Measurements from ENCODE around the gene PLXNA4.

The PLXNA4 gene

DNA sequence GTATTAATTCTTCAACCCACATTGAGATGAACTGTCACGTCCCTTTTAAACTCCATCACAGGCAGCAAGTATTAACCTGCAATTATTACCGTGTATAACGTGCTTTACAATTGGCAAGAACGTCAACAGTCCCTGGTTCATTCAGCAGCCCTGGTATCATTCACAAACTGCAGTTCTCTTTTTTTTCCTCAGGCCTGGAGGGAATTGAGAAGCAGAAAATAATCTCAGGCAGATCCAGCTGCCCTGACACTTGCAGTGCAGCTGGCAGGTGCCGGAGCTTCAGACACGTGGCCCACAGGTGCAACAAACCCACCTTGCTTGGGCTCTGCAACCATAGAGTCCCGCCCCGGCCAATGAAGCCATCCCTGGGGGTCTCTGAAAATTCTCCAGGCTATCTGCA is 137.3 kb downstream of the PLXNA4 start:
- Histone ChIP-seq H3K4ac (ENCODE audit: low read depth, low read length) (no peak overlapping the region), H3K4me2 (ENCODE audit: low read length) (no peak overlapping the region), H3K4me1 (ENCODE audit: control insufficient read depth, low read depth, low read length) (no peaks in the 10 kb centered on the region), H2BK15ac (replicated peaks; ENCODE audit: low read depth) (no peak overlapping the region), H3K23ac (ENCODE audit: low read length) (no peak overlapping the region), H3K27ac (ENCODE audit: low read depth, low read length) (no peak overlapping the region), H3K27me3 (ENCODE audit: insufficient read depth, low read length, poor library complexity) (no peaks in the 10 kb centered on the region), H3K56ac (ENCODE audit: low read length) (no peak overlapping the region), H3K36me3 (ENCODE audit: control insufficient read depth, insufficient read depth, low read length) (no peaks in the 10 kb centered on the region), H2BK5ac (ENCODE audit: low read length) (no peak overlapping the region), H3K9ac (ENCODE audit: low read length) (no peak overlapping the region), H4K8ac (ENCODE audit: low read depth, low read length) (no peak overlapping the region), H3K18ac (ENCODE audit: low read length) (no peak overlapping the region), H4K5ac (ENCODE audit: low read length) (no peak overlapping the region), H2AK5ac (ENCODE audit: low read length) (no peak overlapping the region), H3K4me3 (ENCODE audit: low read length) (no peak overlapping the region), H3K79me1 (ENCODE audit: low read length) (no peaks in the 10 kb centered on the region), H2BK120ac (ENCODE audit: low read depth, low read length) (no peak overlapping the region), H3K79me2 (ENCODE audit: control insufficient read depth, insufficient read depth, low read length) (no peaks in the 10 kb centered on the region)
- WGBS (ENCODE audit: extremely low coverage, insufficient coverage, low lambda C conversion rate), result no CpG with 5 or more reads among the region's 8 CpGs
- DNase-seq, result no peak

DNA sequence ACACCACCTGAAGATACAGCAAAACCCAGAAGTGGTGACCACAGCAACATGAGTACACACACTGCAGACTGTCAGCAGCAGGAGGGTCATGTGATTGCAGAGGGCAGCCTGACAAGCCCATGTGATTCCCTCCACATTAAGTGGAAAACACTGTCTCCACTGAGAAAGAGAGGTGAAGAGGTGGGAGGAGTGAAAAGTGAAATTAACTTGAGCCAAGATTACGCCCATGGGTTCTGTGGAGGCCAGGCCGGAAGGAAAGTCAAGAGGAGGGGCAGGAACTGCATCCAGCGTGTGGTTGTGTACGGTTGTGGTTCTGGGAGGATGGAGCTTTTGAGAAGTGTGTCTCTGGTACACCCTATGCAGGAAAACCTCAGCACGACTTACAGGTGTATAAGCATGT is 138.5 kb downstream of the PLXNA4 start:
- no peak overlapping the region for H3K27ac ChIP-seq (ENCODE audit: low read depth, low read length)
- no peaks in the 10 kb centered on the region for H3K27me3 ChIP-seq (ENCODE audit: insufficient read depth, low read length, poor library complexity)
- no CpG with 5 or more reads among the region's 5 CpGs for WGBS (ENCODE audit: extremely low coverage, insufficient coverage, low lambda C conversion rate)
- no peak overlapping the region for H3K4ac ChIP-seq (ENCODE audit: low read depth, low read length)
- H3K4me1 ChIP-seq (ENCODE audit: control insufficient read depth, low read depth, low read length), result no peaks in the 10 kb centered on the region
- H3K36me3 ChIP-seq (ENCODE audit: control insufficient read depth, insufficient read depth, low read length), result no peaks in the 10 kb centered on the region
- no peaks in the 10 kb centered on the region for H3K79me1 ChIP-seq (ENCODE audit: low read length)
- no peak overlapping the region for H3K9ac ChIP-seq (ENCODE audit: low read length)
- no peak overlapping the region for H4K5ac ChIP-seq (ENCODE audit: low read length)
- H3K4me3 ChIP-seq (ENCODE audit: low read length), result no peak overlapping the region
- no peak overlapping the region for H2BK120ac ChIP-seq (ENCODE audit: low read depth, low read length)
- H3K18ac ChIP-seq (ENCODE audit: low read length), result no peak overlapping the region
- no peak for DNase-seq
- no peaks in the 10 kb centered on the region for H3K79me2 ChIP-seq (ENCODE audit: control insufficient read depth, insufficient read depth, low read length)
- H4K8ac ChIP-seq (ENCODE audit: low read depth, low read length), result no peak overlapping the region
- no peak overlapping the region for H3K23ac ChIP-seq (ENCODE audit: low read length)
- H2BK5ac ChIP-seq (ENCODE audit: low read length), result no peak overlapping the region
- H3K56ac ChIP-seq (ENCODE audit: low read length), result no peak overlapping the region
- no peak overlapping the region for H3K4me2 ChIP-seq (ENCODE audit: low read length)
- H2AK5ac ChIP-seq (ENCODE audit: low read length), result no peak overlapping the region
- H2BK15ac ChIP-seq (replicated peaks; ENCODE audit: low read depth), result no peak overlapping the region

DNA sequence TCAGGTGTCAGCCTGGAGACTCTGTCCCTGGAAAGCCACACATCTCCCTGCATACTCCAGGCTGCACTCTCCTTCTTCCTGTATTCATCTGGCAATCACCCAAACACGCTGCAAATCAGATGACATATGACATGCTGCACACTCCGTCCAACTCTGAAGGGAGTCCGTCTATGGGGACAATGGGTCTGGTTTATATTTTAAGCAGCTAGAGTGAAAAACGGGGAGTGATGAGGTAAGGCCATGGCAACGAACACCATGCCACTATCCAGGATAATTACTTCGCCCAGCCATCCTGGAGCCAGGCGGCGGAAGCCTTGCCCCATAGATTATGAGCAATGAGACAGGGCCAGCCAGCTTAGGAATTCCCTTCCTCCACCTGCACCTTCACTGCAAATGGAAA is 140.1 kb downstream of the PLXNA4 start:
- no peak overlapping the region for H3K23ac ChIP-seq (ENCODE audit: low read length)
- no peak overlapping the region for H3K4me2 ChIP-seq (ENCODE audit: low read length)
- H3K79me1 ChIP-seq (ENCODE audit: low read length), result no peaks in the 10 kb centered on the region
- WGBS (ENCODE audit: extremely low coverage, insufficient coverage, low lambda C conversion rate), result no CpG with 5 or more reads among the region's 8 CpGs
- no peak overlapping the region for H3K9ac ChIP-seq (ENCODE audit: low read length)
- H3K4me1 ChIP-seq (ENCODE audit: control insufficient read depth, low read depth, low read length), result no peaks in the 10 kb centered on the region
- H2BK120ac ChIP-seq (ENCODE audit: low read depth, low read length), result no peak overlapping the region
- no peak overlapping the region for H2AK5ac ChIP-seq (ENCODE audit: low read length)
- no peak overlapping the region for H4K5ac ChIP-seq (ENCODE audit: low read length)
- no peak overlapping the region for H3K4ac ChIP-seq (ENCODE audit: low read depth, low read length)
- H3K27me3 ChIP-seq (ENCODE audit: insufficient read depth, low read length, poor library complexity), result no peaks in the 10 kb centered on the region
- H3K18ac ChIP-seq (ENCODE audit: low read length), result no peak overlapping the region
- no peak overlapping the region for H3K4me3 ChIP-seq (ENCODE audit: low read length)
- no peak overlapping the region for H3K27ac ChIP-seq (ENCODE audit: low read depth, low read length)
- no peak overlapping the region for H3K56ac ChIP-seq (ENCODE audit: low read length)
- no peak overlapping the region for H2BK15ac ChIP-seq (replicated peaks; ENCODE audit: low read depth)
- no peaks in the 10 kb centered on the region for H3K79me2 ChIP-seq (ENCODE audit: control insufficient read depth, insufficient read depth, low read length)
- no peaks in the 10 kb centered on the region for H3K36me3 ChIP-seq (ENCODE audit: control insufficient read depth, insufficient read depth, low read length)
- H4K8ac ChIP-seq (ENCODE audit: low read depth, low read length), result no peak overlapping the region
- DNase-seq, result no peak
- H2BK5ac ChIP-seq (ENCODE audit: low read length), result no peak overlapping the region

DNA sequence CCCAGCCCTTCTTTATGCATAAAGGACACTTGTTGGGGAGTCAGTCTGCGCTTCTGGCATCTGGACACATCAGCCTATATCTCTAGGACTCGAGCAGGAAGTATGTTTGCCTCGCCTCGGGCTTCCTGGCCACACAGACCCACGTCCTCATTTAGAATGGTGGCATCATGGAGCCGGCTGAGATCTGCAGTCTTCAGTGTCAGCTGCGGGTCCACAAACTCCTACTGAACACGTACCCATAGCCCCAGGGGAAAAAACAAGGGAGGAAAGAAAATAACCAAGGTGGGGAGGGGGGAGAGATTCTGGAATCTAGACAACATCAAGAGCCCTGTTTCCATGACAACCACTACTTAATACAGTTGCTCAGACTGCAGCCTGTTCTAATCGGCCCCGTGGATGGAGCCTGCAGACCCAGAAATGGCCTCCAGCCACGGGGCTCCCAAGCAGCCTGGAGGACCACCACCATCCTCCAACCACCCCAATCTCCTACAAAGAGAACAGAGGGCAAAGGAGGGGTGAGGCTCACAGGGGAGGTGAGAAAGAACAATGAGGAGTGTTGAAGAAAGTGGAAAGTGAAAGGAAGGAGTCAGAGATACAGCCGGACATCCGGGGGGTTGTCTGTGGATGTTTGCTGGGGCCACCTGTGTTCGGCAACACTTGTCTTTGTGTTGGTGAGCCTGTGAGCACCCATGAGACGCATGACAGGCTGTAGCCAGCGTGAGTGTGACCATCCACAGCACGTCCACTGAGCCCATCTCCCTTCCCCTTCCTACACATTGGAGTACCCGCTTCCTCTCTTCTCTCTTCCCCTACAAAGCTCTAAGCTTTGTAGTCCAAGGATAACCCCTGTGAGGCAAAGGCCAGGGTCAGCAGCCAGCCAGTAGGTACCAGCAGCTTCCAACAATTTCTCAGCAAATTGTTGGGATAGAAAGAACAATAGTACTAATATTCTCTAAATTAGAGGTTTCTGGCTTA is 141.0 kb downstream of the PLXNA4 start:
- WGBS (ENCODE audit: extremely low coverage, insufficient coverage, low lambda C conversion rate), result no CpG with 5 or more reads among the region's 18 CpGs
- Histone ChIP-seq H2BK120ac (ENCODE audit: low read depth, low read length) (no peak overlapping the region), H2BK5ac (ENCODE audit: low read length) (no peak overlapping the region), H3K4me3 (ENCODE audit: low read length) (no peak overlapping the region), H4K5ac (ENCODE audit: low read length) (no peak overlapping the region), H2AK5ac (ENCODE audit: low read length) (no peak overlapping the region), H3K56ac (ENCODE audit: low read length) (no peak overlapping the region), H3K27me3 (ENCODE audit: insufficient read depth, low read length, poor library complexity) (no peaks in the 10 kb centered on the region), H2BK15ac (replicated peaks; ENCODE audit: low read depth) (no peak overlapping the region), H3K4me1 (ENCODE audit: control insufficient read depth, low read depth, low read length) (no peaks in the 10 kb centered on the region), H3K23ac (ENCODE audit: low read length) (no peak overlapping the region), H3K4me2 (ENCODE audit: low read length) (no peak overlapping the region), H3K4ac (ENCODE audit: low read depth, low read length) (no peak overlapping the region), H3K9ac (ENCODE audit: low read length) (no peak overlapping the region), H3K18ac (ENCODE audit: low read length) (no peak overlapping the region), H3K79me2 (ENCODE audit: control insufficient read depth, insufficient read depth, low read length) (no peaks in the 10 kb centered on the region), H3K79me1 (ENCODE audit: low read length) (no peaks in the 10 kb centered on the region), H3K36me3 (ENCODE audit: control insufficient read depth, insufficient read depth, low read length) (no peaks in the 10 kb centered on the region), H4K8ac (ENCODE audit: low read depth, low read length) (no peak overlapping the region), H3K27ac (ENCODE audit: low read depth, low read length) (no peak overlapping the region)
- DNase-seq, result no peak

DNA sequence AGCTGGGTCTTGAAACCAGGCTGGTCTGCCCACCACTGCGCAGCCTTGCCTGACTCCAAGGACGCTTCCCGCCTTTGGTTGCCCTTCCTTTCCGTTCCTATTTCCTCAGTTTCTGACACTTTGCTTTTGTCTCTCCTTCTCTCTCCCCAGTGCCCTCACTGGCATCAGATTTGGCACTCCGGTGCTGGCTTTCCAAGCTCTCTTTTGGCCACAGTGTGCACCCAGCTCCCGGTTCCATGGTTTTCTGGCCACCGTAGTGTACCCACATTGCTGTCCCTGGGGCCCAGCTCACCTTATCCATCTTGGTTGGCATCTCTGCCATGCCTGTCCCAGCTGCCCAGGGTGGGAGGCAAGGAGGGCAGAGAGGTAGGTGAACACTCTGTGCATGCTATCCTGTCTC is 142.2 kb downstream of the PLXNA4 start:
- Histone ChIP-seq H3K79me1 (ENCODE audit: low read length) (no peaks in the 10 kb centered on the region), H3K4me1 (ENCODE audit: control insufficient read depth, low read depth, low read length) (no peaks in the 10 kb centered on the region), H4K8ac (ENCODE audit: low read depth, low read length) (no peak overlapping the region), H2AK5ac (ENCODE audit: low read length) (no peak overlapping the region), H2BK15ac (replicated peaks; ENCODE audit: low read depth) (no peak overlapping the region), H2BK120ac (ENCODE audit: low read depth, low read length) (no peak overlapping the region), H3K27ac (ENCODE audit: low read depth, low read length) (no peak overlapping the region), H2BK5ac (ENCODE audit: low read length) (no peak overlapping the region), H3K9ac (ENCODE audit: low read length) (no peak overlapping the region), H3K36me3 (ENCODE audit: control insufficient read depth, insufficient read depth, low read length) (no peaks in the 10 kb centered on the region), H3K56ac (ENCODE audit: low read length) (no peak overlapping the region), H3K4me3 (ENCODE audit: low read length) (no peak overlapping the region), H3K27me3 (ENCODE audit: insufficient read depth, low read length, poor library complexity) (no peaks in the 10 kb centered on the region), H4K5ac (ENCODE audit: low read length) (no peak overlapping the region), H3K4me2 (ENCODE audit: low read length) (no peak overlapping the region), H3K4ac (ENCODE audit: low read depth, low read length) (no peak overlapping the region), H3K18ac (ENCODE audit: low read length) (no peak overlapping the region), H3K79me2 (ENCODE audit: control insufficient read depth, insufficient read depth, low read length) (no peaks in the 10 kb centered on the region), H3K23ac (ENCODE audit: low read length) (no peak overlapping the region)
- WGBS (ENCODE audit: extremely low coverage, insufficient coverage, low lambda C conversion rate), result no CpG with 5 or more reads among the region's 7 CpGs
- DNase-seq, result no peak

DNA sequence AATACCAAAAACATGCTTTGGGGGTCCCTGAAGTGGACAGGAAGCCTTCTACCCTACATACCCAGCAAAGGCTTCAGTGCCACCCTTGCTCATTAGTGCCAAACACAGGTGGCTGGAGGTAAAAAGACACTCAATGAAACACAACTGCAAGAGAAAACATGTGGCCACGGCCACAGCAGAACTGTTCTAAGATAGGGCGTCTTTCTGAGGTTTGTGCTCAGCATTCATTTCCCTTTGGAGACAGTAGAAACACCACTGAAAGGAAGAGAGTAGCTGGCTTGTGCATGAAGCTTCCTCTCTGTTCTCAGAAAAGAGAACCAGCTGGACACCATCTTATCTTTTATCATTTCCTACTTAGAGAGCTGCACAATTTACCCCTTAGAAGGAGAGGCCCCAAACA is 143.0 kb downstream of the PLXNA4 start:
- no peak overlapping the region for H2AK5ac ChIP-seq (ENCODE audit: low read length)

More for the DNA sequence above, 143.0 kb downstream of the PLXNA4 start:
- no peak overlapping the region for H3K23ac ChIP-seq (ENCODE audit: low read length)
- no peak overlapping the region for H3K4me3 ChIP-seq (ENCODE audit: low read length)
- WGBS (ENCODE audit: extremely low coverage, insufficient coverage, low lambda C conversion rate), result no CpG with 5 or more reads among the region's 2 CpGs
- H3K56ac ChIP-seq (ENCODE audit: low read length), result no peak overlapping the region
- no peaks in the 10 kb centered on the region for H3K4me1 ChIP-seq (ENCODE audit: control insufficient read depth, low read depth, low read length)
- no peak overlapping the region for H4K5ac ChIP-seq (ENCODE audit: low read length)
- no peak for DNase-seq
- no peak overlapping the region for H2BK120ac ChIP-seq (ENCODE audit: low read depth, low read length)
- no peaks in the 10 kb centered on the region for H3K36me3 ChIP-seq (ENCODE audit: control insufficient read depth, insufficient read depth, low read length)
- no peaks in the 10 kb centered on the region for H3K27me3 ChIP-seq (ENCODE audit: insufficient read depth, low read length, poor library complexity)
- no peak overlapping the region for H3K9ac ChIP-seq (ENCODE audit: low read length)
- H2BK5ac ChIP-seq (ENCODE audit: low read length), result no peak overlapping the region
- no peak overlapping the region for H4K8ac ChIP-seq (ENCODE audit: low read depth, low read length)
- no peaks in the 10 kb centered on the region for H3K79me1 ChIP-seq (ENCODE audit: low read length)
- H3K18ac ChIP-seq (ENCODE audit: low read length), result no peak overlapping the region
- H3K79me2 ChIP-seq (ENCODE audit: control insufficient read depth, insufficient read depth, low read length), result no peaks in the 10 kb centered on the region
- H3K4ac ChIP-seq (ENCODE audit: low read depth, low read length), result no peak overlapping the region
- H3K27ac ChIP-seq (ENCODE audit: low read depth, low read length), result no peak overlapping the region
- no peak overlapping the region for H3K4me2 ChIP-seq (ENCODE audit: low read length)
- no peak overlapping the region for H2BK15ac ChIP-seq (replicated peaks; ENCODE audit: low read depth)
